Natural killer cell (primary cell): ENCODE data around the gene TSPAN13. TPM values are rescaled to one million over a fixed set of nuclear protein-coding genes. Genes with fewer than 3 reads are reported as not detected.

Experiments used
- ATAC-seq, 3 donors: fragments of 150-1000 bp in 2 of 3; fragments of 200-7000 bp in 1 of 3; cut with Tn5 transposase; 1 replicate in 1 of 3; 2 replicates in 2 of 3; pipeline ENCODE4 v1.10.0; 2021; ENCODE audit warnings: mild to moderate bottlenecking in 2 of 3, moderate library complexity in 2 of 3
- DNase-seq, 2 donors: peaks; one replicate each; pipeline versions ENCODE4 v3.0.0 to v3.0.0-alpha.2; 2013 to 2021; ENCODE audit warnings: mixed read lengths in 1 of 2
- H3K27ac ChIP-seq: one replicate; pipeline ENCODE4 v1.5.1; 2013; ENCODE audit warnings: mild to moderate bottlenecking, low read length
- H3K27me3 ChIP-seq: one replicate; pipeline ENCODE4 v1.6.1; 2013; ENCODE audit warnings: low read length; ENCODE audit not compliant: control insufficient read depth, insufficient read depth
- H3K36me3 ChIP-seq: one replicate; pipeline ENCODE4 v1.6.1; 2013; ENCODE audit warnings: low read length; ENCODE audit not compliant: control insufficient read depth, insufficient read depth
- H3K4me1 ChIP-seq: one replicate; pipeline ENCODE4 v1.6.1; 2013; ENCODE audit warnings: low read length; ENCODE audit not compliant: control insufficient read depth, insufficient read depth
- H3K4me3 ChIP-seq: one replicate; pipeline ENCODE4 v1.5.1; 2013; ENCODE audit warnings: low read length
- H3K9me3 ChIP-seq: one replicate; pipeline ENCODE4 v1.6.1; 2013; ENCODE audit warnings: low read length; ENCODE audit not compliant: control insufficient read depth, insufficient read depth
- H3K27ac Mint-ChIP-seq, 2 donors: one replicate each; pipeline ENCODE4 v1.8.0; 2022; ENCODE audit warnings: mild to moderate bottlenecking in 2 of 2, mixed read lengths in 2 of 2, moderate library complexity in 1 of 2
- H3K27me3 Mint-ChIP-seq, 2 donors: one replicate each; pipeline ENCODE4 v1.8.0; 2022; ENCODE audit warnings: low read depth in 2 of 2, mixed read lengths in 2 of 2
- H3K36me3 Mint-ChIP-seq: one replicate; pipeline ENCODE4 v1.8.0; 2022; ENCODE audit warnings: mixed read lengths
- H3K4me1 Mint-ChIP-seq, 2 donors: one replicate each; pipeline ENCODE4 v1.8.0; 2022; ENCODE audit warnings: mixed read lengths in 2 of 2
- H3K4me3 Mint-ChIP-seq: one replicate; pipeline ENCODE4 v1.8.0; 2022; ENCODE audit warnings: mild to moderate bottlenecking, moderate library complexity, mixed read lengths
- H3K9me3 Mint-ChIP-seq, 2 donors: one replicate each; pipeline ENCODE4 v1.8.0; 2022; ENCODE audit warnings: mixed read lengths in 2 of 2
- CTCF ChIP-seq: fragments of 200-600 bp; IDR thresholded peaks from one replicate; pipeline ENCODE4 v1.8.0; 2022; ENCODE audit warnings: antibody characterized with exemption
- WGBS: methylation state at CpG from one replicate; pipeline ENCODE4 v1.1.7; 2013; ENCODE audit warnings: missing lambda C conversion rate; ENCODE audit not compliant: insufficient coverage; 5-methylcytosine and 5-hydroxymethylcytosine counted together
- intact Hi-C: fragments of 100-400 bp; cut with micrococcal nuclease; formaldehyde crosslinking; loops from one replicate; pipeline ENCODE4 v1.14.2; 2022
- total RNA-seq, 4 donors: library from RNA; stranded (reverse); fragments of 120-200 nt in 1 of 4; gene quantifications; one replicate each; pipeline versions ENCODE4 v1.2.3 to v1.2.4, GENCODE V29; 2013 to 2022

TSPAN13 gene
- total RNA-seq, 3 donors from 2014 or later (not counting 1 experiment from before 2014, with no cell fraction given): 1.4 to 2.3 (median 1.8) TPM

- Mint-ChIP-seq H3K4me1 (no peaks in the 10 kb centered on the region), H3K36me3 (no peaks in the 10 kb centered on the region), H3K27me3 (peaks cover 0 to 2% of the 10 kb centered on the region in 2 donors), H3K9me3 (no peaks in the 10 kb centered on the region), H3K4me3 (no peak overlapping the region), H3K27ac (no peak overlapping the region)
- Histone ChIP-seq H3K36me3 (no peaks in the 10 kb centered on the region), H3K27ac (no peak overlapping the region), H3K4me1 (peaks cover 4% of the 10 kb centered on the region), H3K9me3 (no peaks in the 10 kb centered on the region), H3K27me3 (no peaks in the 10 kb centered on the region), H3K4me3 (no peak overlapping the region)
- intact Hi-C loops: no loop called here
- DNase-seq (no peak), ATAC-seq (no peak)
- TF ChIP-seq CTCF: no peak
- WGBS: 77% methylated on average over 1 of the region's 3 CpGs
Observed at GRCh38 chr7:16818732-16819131, 65.2 kb downstream of the TSPAN13 start.

GRCh38 chr7:16822029-16822428, 68.5 kb downstream of the TSPAN13 start:
- no peak for TF ChIP-seq CTCF

GRCh38 chr7:16826060-16826459, 72.5 kb downstream of the TSPAN13 start:
- ATAC-seq (no peak), DNase-seq (no peak)
- no peak for TF ChIP-seq CTCF
- Mint-ChIP-seq H3K4me1 (no peaks in the 10 kb centered on the region), H3K36me3 (peaks cover 12% of the 10 kb centered on the region), H3K27ac (no peak overlapping the region), H3K27me3 (peaks cover 6 to 9% of the 10 kb centered on the region in 2 donors), H3K9me3 (peaks cover 9 to 10% of the 10 kb centered on the region in 2 donors), H3K4me3 (no peak overlapping the region)
- H3K4me3 ChIP-seq: no peak overlapping the region
- H3K9me3 ChIP-seq: no peaks in the 10 kb centered on the region
- intact Hi-C loops: no loop called here
- no peak overlapping the region for H3K27ac ChIP-seq
- no peaks in the 10 kb centered on the region for H3K4me1 ChIP-seq
- no peaks in the 10 kb centered on the region for H3K27me3 ChIP-seq
- H3K36me3 ChIP-seq: no peaks in the 10 kb centered on the region

More at GRCh38 chr7:16822029-16822428, 68.5 kb downstream of the TSPAN13 start:
- H3K4me1 ChIP-seq: no peaks in the 10 kb centered on the region
- no peak overlapping the region for H3K27ac ChIP-seq
- intact Hi-C loops: no loop called here
- H3K4me3 ChIP-seq: no peak overlapping the region
- no peaks in the 10 kb centered on the region for H3K27me3 ChIP-seq
- H3K36me3 ChIP-seq: no peaks in the 10 kb centered on the region
- no peaks in the 10 kb centered on the region for H3K9me3 ChIP-seq
- no peak for ATAC-seq
- Mint-ChIP-seq H3K36me3 (peaks cover under 1% of the 10 kb centered on the region), H3K27ac (no peak overlapping the region), H3K4me1 (no peaks in the 10 kb centered on the region), H3K27me3 (peaks cover 0 to 2% of the 10 kb centered on the region in 2 donors), H3K4me3 (no peak overlapping the region), H3K9me3 (no peaks in the 10 kb centered on the region)
- 63% methylated on average over 3 of the region's 3 CpGs for WGBS
- no peak for DNase-seq

- peaks cover 4 to 20% of the 10 kb centered on the region in 2 donors for H3K27me3 Mint-ChIP-seq
- TF ChIP-seq CTCF: no peak
- Histone ChIP-seq H3K36me3 (no peaks in the 10 kb centered on the region), H3K9me3 (no peaks in the 10 kb centered on the region), H3K4me1 (no peaks in the 10 kb centered on the region), H3K4me3 (no peak overlapping the region), H3K27ac (no peak overlapping the region), H3K27me3 (no peaks in the 10 kb centered on the region)
- H3K36me3 Mint-ChIP-seq: no peaks in the 10 kb centered on the region
- H3K4me1 Mint-ChIP-seq: no peaks in the 10 kb centered on the region
- ATAC-seq: no peak
- peaks cover 2 to 5% of the 10 kb centered on the region in 2 donors for H3K9me3 Mint-ChIP-seq
- no peak overlapping the region for H3K4me3 Mint-ChIP-seq
- DNase-seq: no peak
- H3K27ac Mint-ChIP-seq: no peak overlapping the region
- intact Hi-C loops: no loop called here
- WGBS: 89% methylated on average over 1 of the region's 1 CpG
Observed at GRCh38 chr7:16833373-16833772, 79.8 kb downstream of the TSPAN13 start.
